PFSK-1 (cell line): Measurements from ENCODE around the gene MISP.

Experiments
- FOXP2 ChIP-seq: optimal IDR thresholded peaks from 2 replicates; pipeline ENCODE3; 2011; ENCODE audit warnings: borderline replicate concordance, control low read depth, inconsistent platforms; ENCODE audit not compliant: insufficient read depth; ENCODE audit errors: extremely low read length, extremely low read depth
- POLR2AphosphoS5 ChIP-seq: IDR thresholded peaks from 2 replicates; pipeline ENCODE4 v1.6.1; 2012; ENCODE audit warnings: low read depth, mild to moderate bottlenecking, control low read depth, low read length, moderate library complexity
- REST ChIP-seq, 2 experiments: IDR thresholded peaks; 2 replicates each; pipeline versions ENCODE4 v1.6.1 to v1.8.0; 2011 to 2012; ENCODE audit warnings: low read depth in 2 of 2, low read length in 2 of 2, control low read depth in 1 of 2, inconsistent platforms in 1 of 2, mild to moderate bottlenecking in 1 of 2, moderate library complexity in 1 of 2; ENCODE audit not compliant: insufficient read depth in 1 of 2
- SIN3A ChIP-seq: IDR thresholded peaks from 2 replicates; pipeline ENCODE4 v1.6.1; 2012; ENCODE audit warnings: mild to moderate bottlenecking, low read length, moderate library complexity, borderline replicate concordance; ENCODE audit not compliant: insufficient read depth
- TAF1 ChIP-seq: IDR thresholded peaks from 2 replicates; pipeline ENCODE4 v1.6.1; 2012; ENCODE audit warnings: low read length, control low read depth, borderline replicate concordance; ENCODE audit not compliant: insufficient read depth

MISP gene

GRCh38 chr19:805166-805551 lies 54.2 kb downstream of the MISP start:
- TF ChIP-seq POLR2AphosphoS5 (peak; percentile 43; the same call in 1 of the 2 replicates), FOXP2 (no peak), SIN3A (no peak)

- TF ChIP-seq REST (IDR thresholded peaks at IDR 0.05; ENCODE audit: insufficient read depth in 1 of 2, low read depth in 2 of 2, low read length in 2 of 2) (no peak), TAF1 (no peak), FOXP2 (no peak), SIN3A (no peak), POLR2AphosphoS5 (no peak)
Measured at GRCh38 chr19:805600-806550, 55.0 kb downstream of the MISP start.

- TF ChIP-seq POLR2AphosphoS5 = peak; percentile 32; the same call in 1 of the 2 replicates
- no peak for TF ChIP-seq FOXP2
- no peak for TF ChIP-seq REST (IDR thresholded peaks at IDR 0.05; ENCODE audit: insufficient read depth in 1 of 2, low read depth in 2 of 2, low read length in 2 of 2)
- no peak for TF ChIP-seq TAF1
Measured at GRCh38 chr19:806815-807421, 56.0 kb downstream of the MISP start.

- TF ChIP-seq REST (IDR thresholded peaks at IDR 0.05; ENCODE audit: insufficient read depth in 1 of 2, low read depth in 2 of 2, low read length in 2 of 2) (no peak), POLR2AphosphoS5 (no peak), SIN3A (no peak), TAF1 (no peak), FOXP2 (no peak)
Measured at GRCh38 chr19:807627-808422, 56.9 kb downstream of the MISP start.

GRCh38 chr19:808423-808775 lies 57.5 kb downstream of the MISP start:
- TF ChIP-seq POLR2AphosphoS5 (no peak), TAF1 (no peak), SIN3A (no peak), FOXP2 (no peak), REST (IDR thresholded peaks at IDR 0.05; ENCODE audit: insufficient read depth in 1 of 2, low read depth in 2 of 2, low read length in 2 of 2) (no peak)
